KOPT-K1 (cell line): ENCODE data around the gene NMNAT2.

Experiments
- H3K27ac ChIP-seq: fragments of 200-600 bp; sonication (generic); 2 replicates; pipeline ENCODE4 v1.5.1; 2016; ENCODE audit warnings: antibody characterized with exemption, mild to moderate bottlenecking, low read depth, low read length; ENCODE audit not compliant: poor library complexity, severe bottlenecking
- H3K36me3 ChIP-seq: fragments of 200-600 bp; sonication (generic); 2 replicates; pipeline ENCODE4 v1.5.1; 2017; ENCODE audit warnings: antibody characterized with exemption, mild to moderate bottlenecking, low read length, moderate library complexity; ENCODE audit not compliant: insufficient read depth
- H3K9me3 ChIP-seq: fragments of 200-600 bp; sonication (generic); 2 replicates; pipeline ENCODE4 v1.5.1; 2017; ENCODE audit warnings: antibody characterized with exemption, low read length, mild to moderate bottlenecking; ENCODE audit not compliant: insufficient read depth, poor library complexity, severe bottlenecking

NMNAT2 gene

GRCh38 chr1:183212870-183213269 lies 205.3 kb downstream of the NMNAT2 start:
- Histone ChIP-seq H3K9me3 (no peaks in the 10 kb centered on the region), H3K36me3 (no peaks in the 10 kb centered on the region), H3K27ac (no peak overlapping the region)

DNA sequence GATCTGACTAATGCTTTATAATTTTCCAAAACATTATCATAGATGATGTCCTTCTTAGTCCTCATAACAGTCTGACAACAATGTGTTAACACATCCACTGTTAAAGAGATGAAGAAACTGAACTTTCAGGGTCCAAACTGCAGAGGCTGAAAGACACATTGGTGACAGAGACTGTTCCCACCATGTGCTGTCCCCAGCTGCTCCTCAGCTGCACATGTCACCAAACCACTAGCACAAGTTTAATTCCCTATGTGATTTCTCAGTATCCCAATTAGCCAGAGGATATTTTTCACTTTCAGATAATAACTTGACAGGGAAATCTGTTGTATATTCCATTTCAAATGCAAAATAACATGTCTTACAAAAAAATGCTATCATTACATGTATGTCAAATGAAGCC lies 207.5 kb downstream of the NMNAT2 start:
- no peaks in the 10 kb centered on the region for H3K36me3 ChIP-seq
- no peak overlapping the region for H3K27ac ChIP-seq
- H3K9me3 ChIP-seq, result no peaks in the 10 kb centered on the region

DNA sequence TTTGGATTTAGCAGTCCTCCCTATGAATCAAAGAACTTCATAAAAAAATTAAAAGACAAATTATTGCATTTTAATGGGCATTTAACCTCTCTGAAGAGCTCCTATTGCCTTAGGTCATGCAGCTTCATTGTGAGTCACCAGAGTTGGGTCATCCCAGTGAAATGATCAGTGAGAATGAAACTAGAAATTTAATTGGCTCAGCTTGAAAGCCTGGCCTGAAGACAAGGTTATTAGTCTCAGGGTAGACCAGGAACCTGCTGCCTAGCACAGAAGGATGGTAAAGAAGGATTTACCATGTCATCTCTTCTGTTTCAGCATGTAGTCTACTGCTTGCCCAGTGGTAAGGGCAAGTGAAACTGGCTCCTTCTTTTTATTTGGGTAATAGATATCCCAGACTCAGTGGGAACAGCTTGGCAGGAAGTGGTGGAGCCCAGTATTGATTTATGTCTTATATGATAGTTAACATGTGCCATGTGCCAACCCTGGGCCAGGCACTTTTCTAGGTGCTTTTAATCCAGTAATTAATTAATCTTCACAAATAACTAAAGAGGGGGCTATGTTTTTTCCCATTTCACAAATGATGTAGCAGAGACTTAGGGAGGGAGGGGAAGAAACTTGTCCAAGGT lies 208.5 kb downstream of the NMNAT2 start:
- Histone ChIP-seq H3K36me3 (no peaks in the 10 kb centered on the region), H3K27ac (no peak overlapping the region), H3K9me3 (no peaks in the 10 kb centered on the region)

GRCh38 chr1:183206538-183207122 lies 211.6 kb downstream of the NMNAT2 start:
- Histone ChIP-seq H3K27ac (no peak overlapping the region), H3K9me3 (no peaks in the 10 kb centered on the region), H3K36me3 (no peaks in the 10 kb centered on the region)

- no peaks in the 10 kb centered on the region for H3K36me3 ChIP-seq
- H3K9me3 ChIP-seq, result no peaks in the 10 kb centered on the region
- no peak overlapping the region for H3K27ac ChIP-seq
Observed at GRCh38 chr1:183205196-183205781, 212.9 kb downstream of the NMNAT2 start.

GRCh38 chr1:183203094-183203493 lies 215.1 kb downstream of the NMNAT2 start:
- no peaks in the 10 kb centered on the region for H3K36me3 ChIP-seq
- H3K9me3 ChIP-seq, result no peaks in the 10 kb centered on the region
- no peak overlapping the region for H3K27ac ChIP-seq

- no peaks in the 10 kb centered on the region for H3K36me3 ChIP-seq
- no peak overlapping the region for H3K27ac ChIP-seq
- H3K9me3 ChIP-seq, result no peaks in the 10 kb centered on the region
Observed at GRCh38 chr1:183200451-183200850, 217.7 kb downstream of the NMNAT2 start.

DNA sequence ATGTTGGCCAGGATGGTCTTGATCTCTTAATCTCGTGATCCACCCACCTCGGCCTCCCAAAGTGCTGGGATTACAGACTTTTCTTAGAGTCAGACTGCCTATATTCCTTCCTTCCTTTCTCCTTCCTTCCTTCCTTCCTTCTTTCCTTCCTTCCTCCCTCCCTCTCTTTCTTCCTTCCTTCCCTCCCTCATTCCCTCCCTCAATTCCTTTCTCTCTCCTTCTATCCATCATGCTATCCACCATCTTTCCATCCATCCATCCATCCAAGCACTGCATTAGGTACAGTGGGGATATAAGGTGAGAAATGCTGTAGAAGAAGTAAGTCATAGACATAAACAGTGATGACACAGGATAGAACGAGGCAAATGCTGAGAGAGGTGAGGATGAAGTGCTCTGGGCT lies 218.9 kb downstream of the NMNAT2 start:
- no peaks in the 10 kb centered on the region for H3K9me3 ChIP-seq
- no peak overlapping the region for H3K27ac ChIP-seq
- no peaks in the 10 kb centered on the region for H3K36me3 ChIP-seq

DNA sequence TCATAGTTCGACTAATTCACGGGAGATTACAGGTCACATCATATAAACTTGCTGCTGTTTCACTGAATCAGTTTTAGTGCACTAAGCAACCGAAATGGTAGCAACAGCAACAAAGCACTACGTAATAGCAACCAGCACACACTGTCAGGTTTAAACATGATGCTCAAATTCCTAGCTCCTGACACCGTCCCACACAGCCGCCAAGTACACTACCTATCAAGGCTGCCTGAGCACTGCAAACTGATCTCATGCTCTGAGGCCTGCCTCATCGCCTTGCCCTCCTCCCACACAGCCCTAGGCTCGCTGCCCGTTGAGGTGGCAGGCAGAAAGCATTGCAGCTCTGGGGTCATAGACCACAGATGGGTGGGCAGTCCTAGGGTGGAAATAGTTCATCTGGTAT lies 219.7 kb downstream of the NMNAT2 start:
- Histone ChIP-seq H3K9me3 (no peaks in the 10 kb centered on the region), H3K27ac (no peak overlapping the region), H3K36me3 (no peaks in the 10 kb centered on the region)
